Fibroblast of skin of abdomen (primary cell): ENCODE results near the gene FOXJ1.

ENCODE experiments used
- DNase-seq: peaks from one replicate; pipeline ENCODE4 v3.0.0-alpha.2; 2013

FOXJ1 gene

DNA sequence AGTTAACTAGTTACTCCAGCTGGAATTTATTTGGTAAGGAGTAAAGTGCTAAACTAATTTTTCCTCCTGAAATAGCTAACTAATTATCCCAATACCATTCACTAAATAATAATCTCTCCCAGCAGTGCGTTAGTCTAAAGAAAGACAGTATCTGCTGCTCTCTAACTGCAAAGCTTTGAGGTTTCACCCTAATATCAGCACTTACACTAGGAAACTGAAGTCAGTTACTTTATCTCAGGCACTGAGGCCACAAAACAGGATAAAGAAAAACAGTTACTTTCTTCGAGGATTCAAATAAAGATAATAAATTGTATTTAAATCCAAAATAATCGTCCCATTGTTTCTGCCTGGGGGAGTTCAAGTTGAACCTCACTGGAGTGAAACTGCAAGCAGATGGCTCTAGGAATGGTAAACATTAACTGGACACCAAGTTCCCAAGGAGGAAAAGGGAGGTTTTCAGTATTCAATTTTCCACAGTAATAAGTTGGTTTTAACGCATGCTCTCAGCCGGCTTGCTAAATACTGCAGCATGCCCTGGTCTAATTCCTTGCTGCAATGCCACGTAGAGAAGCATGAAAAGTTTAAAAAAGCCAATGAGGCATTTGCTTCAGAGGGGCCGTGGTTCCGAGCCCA lies 20.0 kb upstream of the FOXJ1 start:
- DNase-seq: no peak

DNA sequence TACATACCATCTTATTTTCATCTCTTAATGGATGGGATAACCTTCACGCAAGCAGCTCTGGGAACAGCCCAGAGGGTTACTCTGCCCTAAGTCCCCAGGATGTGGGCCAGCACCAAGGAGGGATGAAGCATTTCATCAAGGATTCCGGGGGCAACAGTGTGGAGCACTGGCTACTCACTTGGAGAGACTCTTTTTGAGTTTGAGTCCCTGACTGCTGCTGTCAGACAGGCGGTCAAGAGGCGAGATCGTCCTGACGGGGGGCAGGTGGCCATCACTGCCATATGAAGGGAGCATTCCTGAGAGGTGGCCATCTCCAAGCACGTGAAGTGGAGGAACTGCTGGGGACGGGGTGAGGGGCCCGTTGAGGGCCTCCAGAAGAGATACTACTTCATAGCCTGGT lies 18.1 kb upstream of the FOXJ1 start:
- no peak for DNase-seq

DNA sequence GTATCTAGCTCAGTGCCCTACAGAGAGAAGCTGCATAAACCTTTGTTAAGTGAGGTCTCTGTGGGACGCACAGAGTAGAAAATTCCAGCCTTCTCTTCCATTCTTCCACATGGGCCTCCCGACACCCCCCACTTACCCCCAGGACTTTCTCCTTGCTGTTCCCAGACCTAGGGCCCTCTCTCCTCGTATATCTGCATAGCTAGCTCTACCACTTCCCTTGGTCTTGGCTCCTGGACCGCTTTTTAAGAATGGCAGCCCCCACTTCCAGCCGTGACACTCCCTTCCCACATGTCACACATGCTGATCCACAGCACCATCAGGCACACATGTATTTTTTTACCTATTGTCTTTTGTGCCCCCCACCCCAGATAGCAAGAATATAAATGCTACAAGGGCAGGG lies 16.7 kb upstream of the FOXJ1 start:
- no peak for DNase-seq

GRCh38 chr17:76156662-76156991 lies 15.6 kb upstream of the FOXJ1 start:
- DNase-seq: no peak

- no peak for DNase-seq
These were observed 15.1 kb upstream of the FOXJ1 start for GRCh38 chr17:76155988-76156661.

DNA sequence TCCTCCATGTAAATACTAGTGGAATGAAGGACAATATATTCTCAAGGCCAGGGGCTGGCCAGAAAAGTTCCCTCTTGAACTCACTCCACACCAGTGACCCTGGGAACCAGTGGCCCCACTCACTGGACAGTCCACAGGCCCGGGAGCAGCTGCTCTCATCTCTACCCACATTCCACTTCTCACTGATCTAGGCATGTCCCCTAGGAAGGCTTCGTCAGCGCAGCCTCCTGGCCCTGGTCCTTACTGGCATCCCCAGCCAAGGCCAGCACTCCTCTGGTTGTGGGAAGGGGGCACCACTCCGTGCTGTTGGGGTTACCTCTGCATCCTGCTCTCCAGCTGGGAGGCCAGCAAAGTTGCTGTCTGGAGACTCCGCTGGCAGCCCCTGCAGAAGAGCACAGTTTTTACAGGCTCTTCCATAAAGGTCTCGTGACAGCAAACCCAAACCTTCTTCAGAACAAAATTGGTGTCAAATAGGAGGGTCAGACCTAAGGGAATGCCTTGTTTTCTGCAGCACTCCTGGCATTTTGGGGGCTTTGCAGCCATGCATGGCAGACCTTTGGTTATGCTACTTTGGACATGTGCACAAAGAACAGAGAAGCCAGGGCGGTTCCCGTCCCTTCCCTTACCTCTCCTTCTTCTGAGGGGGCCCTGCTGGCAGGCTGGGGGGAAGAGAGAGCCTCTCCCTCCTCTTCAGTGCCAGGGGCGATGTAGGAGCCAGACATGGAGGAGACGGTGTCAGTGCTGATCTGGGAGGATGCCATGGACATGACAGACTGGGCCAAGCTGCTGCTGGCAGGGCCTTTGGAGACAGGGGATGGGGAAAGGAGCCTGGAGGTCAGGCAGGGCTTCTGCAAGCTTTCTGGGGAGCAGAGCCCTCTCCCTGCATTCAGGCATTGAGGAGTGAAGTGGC lies 14.1 kb upstream of the FOXJ1 start:
- DNase-seq: no peak

DNA sequence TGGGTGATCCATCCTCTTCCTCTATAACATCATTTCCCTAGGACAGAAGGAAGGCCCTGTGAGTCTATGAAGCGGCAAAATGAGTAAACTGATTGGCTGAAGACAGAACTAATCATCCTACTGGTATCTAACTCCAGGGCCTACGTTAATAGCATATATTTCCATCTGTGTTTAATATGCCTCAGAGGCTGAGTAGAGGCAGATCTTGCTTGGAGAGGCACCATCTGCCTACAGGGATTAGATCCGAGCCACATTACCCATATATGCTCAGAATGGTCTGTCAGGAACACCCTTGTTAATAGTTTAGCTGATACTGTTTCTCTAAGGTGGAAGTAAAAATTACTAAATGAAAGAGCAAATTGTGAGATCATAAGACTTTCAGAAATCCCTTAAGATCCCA lies 13.2 kb upstream of the FOXJ1 start:
- no peak for DNase-seq

DNA sequence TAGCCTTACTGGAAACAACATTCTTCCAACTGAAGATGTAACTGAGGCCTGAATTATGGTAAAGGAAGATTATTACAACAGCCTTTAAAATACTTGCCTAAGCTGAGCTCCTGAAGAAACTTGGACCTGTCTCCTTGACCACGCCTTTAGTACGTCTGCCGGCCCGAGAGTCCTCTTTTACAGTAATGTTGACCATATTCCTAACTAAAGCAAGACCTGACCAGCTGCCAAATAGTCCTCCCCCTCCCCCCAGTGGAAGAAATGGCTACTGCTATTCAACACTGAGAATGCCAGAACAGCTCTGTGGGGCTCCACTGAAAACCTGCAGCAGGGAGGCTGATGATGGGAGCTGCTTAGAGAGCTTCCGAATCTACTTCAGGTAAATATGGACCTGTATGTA lies 12.6 kb upstream of the FOXJ1 start:
- DNase-seq: peak; percentile 12

DNA sequence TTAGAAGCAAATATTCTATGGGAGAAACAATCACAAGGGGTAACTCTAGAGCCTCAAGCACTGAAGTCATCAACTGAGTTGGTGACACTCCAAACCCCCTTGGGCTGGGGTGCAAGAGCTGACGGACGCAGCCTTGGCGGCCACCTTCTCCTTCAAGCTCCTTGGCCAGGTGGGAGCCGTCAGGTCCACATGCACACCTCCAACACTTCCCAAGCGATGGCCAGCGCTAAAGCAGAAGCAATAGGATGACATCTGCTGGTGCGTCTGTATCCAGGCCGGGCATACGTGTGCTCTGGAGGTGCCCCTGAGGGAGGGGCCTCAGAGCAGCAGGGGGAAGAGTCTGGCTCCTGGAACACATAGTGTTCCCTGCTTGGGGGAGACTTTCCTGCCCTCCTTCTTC lies 12.2 kb upstream of the FOXJ1 start:
- no peak for DNase-seq

- DNase-seq: no peak
These were observed 11.5 kb upstream of the FOXJ1 start for GRCh38 chr17:76152591-76152990.

DNA sequence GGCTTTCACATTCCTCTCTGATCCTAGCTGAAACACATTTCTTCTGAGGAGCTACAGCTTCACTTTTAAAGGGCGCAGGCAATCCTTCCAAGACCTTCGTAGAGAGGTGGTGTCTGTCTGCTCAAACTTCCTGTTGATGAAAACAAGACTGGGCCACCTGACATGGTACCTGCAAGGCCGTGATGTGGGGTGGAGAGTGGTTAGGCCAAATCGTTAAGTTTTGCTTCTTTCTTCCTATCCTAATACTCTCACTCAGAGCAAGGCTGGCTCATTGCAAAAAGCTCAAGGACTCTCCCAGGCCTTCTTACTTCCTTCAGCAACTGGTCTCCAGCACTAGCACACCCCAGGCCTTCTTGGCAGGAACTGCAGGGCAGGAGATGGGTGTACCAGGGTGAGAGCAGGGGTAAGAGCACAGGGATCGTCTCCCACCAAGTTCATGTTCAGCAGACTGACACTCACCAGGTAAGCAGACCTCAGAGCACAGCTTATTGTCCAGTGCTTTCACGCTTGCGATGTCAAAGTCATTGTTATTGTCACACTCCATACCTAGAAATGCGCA lies 10.9 kb upstream of the FOXJ1 start:
- no peak for DNase-seq

GRCh38 chr17:76150712-76151622 lies 9.9 kb upstream of the FOXJ1 start:
- no peak for DNase-seq

GRCh38 chr17:76149214-76149613 lies 8.2 kb upstream of the FOXJ1 start:
- DNase-seq: no peak

GRCh38 chr17:76148015-76148326 lies 6.9 kb upstream of the FOXJ1 start:
- no peak for DNase-seq

- peak; percentile 30 for DNase-seq
These were observed 6.4 kb upstream of the FOXJ1 start for GRCh38 chr17:76147211-76148014.

GRCh38 chr17:76146053-76146851 lies 5.2 kb upstream of the FOXJ1 start:
- DNase-seq: no peak

DNA sequence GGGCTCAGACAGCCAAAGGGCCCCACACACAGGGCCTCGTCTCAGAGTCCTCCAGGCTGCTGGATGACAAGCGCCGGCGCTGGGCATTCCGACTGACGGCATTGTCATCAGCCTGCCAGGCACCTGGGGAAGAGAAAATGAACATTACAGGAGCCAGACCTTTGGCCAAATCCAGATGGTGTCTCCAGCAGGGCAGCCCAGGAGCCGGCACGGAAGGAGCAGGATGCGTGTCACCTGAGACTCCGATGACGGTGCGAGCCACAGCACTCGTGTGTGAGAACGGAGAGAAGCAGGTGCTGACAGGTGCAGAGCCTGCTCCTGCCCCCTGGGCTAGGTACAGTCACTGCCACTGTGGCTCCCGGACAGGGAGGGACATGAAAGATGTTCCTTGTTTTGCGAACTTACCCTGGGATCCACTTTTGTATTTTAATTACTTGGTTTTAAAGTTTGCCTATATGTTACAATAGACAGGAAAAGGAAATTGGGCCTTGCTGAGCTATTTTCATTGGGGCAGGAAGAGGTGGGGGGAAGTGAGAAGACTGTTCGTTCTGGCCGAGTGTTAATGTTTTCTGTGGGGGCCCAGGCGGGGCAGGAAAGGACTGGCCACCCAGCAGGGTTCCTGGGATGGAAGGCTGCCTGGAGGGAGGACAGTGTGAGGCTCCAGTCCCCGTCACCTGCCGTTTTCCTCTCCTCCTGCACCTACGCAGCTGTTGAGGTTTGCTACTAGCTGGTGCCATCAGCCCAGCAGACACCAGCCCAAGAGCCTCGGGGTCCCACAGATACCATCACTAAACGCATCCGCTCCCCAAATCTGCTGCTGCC lies 4.4 kb upstream of the FOXJ1 start:
- DNase-seq: no peak

GRCh38 chr17:76142585-76143041 lies 1.6 kb upstream of the FOXJ1 start:
- DNase-seq: no peak

GRCh38 chr17:76142039-76142584 lies 1.1 kb upstream of the FOXJ1 start:
- no peak for DNase-seq
